GM21381 (cell line): ENCODE results near the gene SCN9A.
"Not testable (repeated sequence)": the region's sequence is repeated elsewhere in the genome, so short reads cannot be mapped to it uniquely, and the experiment has no call there.

Experiments
- ATAC-seq: cut with Tn5 transposase; IDR thresholded peaks from one replicate; pipeline ENCODE4 v1.9.1; 2021; ENCODE audit warnings: mild to moderate bottlenecking, moderate library complexity; ENCODE audit not compliant: unreplicated experiment

Gene SCN9A

GRCh38 chr2:166375195-166375735 lies 479 bp downstream of the SCN9A start:
- peak; percentile 42 for ATAC-seq

DNA sequence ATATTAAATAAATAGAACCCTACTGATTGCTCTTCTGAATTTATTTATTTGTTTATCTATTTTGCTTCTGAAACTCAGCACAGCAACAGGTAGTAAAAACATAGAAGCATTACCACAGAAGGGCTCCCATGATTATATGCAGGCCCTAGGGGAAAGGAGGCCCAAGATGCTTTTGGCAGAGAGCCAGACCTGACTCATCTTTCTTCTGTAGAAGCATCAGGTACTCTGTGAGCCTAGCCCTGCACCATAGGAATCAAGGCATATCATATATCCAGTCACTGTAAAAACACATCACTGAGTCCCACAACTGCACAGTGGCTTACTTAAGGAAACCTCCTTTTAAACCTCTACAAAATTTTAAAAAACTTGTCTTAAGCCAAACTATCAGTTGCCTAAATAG lies 1.8 kb downstream of the SCN9A start:
- no peak for ATAC-seq

DNA sequence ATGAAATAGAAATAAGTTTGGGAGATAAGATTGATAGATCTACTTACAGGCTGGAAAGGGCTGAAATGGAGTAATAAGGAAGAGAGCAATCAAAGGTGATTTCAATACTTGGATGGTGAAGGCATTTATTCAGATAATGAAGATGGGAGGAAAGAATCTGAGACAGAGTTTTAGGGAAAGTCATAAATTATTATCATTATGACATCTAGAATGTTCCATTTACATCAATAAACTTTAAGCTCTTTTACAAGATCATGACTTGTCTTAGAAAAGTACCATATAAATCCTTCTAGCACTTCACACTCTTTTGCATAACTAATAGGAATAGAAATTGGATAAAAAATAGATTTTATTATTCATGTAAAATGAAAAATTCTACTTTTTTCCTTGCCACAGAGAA lies 2.2 kb downstream of the SCN9A start:
- no peak for ATAC-seq

GRCh38 chr2:166373105-166373504 lies 2.6 kb downstream of the SCN9A start:
- ATAC-seq, result no peak

- no peak for ATAC-seq
Measured at GRCh38 chr2:166372046-166372445, 3.7 kb downstream of the SCN9A start.

GRCh38 chr2:166365803-166366420 lies 9.8 kb downstream of the SCN9A start:
- no peak for ATAC-seq

GRCh38 chr2:166365239-166365638 lies 10.5 kb downstream of the SCN9A start:
- ATAC-seq, result no peak

DNA sequence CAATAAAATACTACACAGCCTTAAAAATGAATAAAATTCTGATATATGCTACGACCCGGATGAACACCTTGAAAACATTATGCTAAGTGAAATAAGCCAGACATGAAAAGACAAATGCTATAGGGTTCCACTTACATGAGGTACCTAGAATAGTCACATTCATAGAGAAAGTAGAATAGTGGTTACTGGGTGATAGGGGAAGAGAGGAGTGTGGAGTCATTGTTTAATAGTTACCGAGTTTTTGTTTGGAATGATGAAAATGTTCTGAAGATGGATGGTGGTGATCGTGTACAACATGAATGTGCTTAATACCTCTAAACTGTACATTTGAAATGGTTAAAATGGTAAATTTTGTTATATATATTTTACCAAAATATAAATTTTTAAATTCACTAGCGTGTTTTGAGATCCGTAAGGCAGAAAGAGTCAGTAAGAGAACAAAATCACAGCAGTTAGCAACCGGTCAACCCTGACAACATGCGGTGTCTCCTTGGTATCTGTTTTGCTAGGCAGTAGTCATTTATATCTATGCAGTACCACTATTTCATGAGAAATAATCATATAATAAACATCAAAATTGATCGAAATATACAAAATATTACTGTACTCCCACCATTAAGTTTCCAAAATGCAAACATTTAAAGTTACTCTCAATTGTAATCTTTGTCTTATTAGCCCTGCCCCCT lies 11.1 kb downstream of the SCN9A start:
- ATAC-seq, result no peak

- ATAC-seq, result no peak
Measured at GRCh38 chr2:166361351-166362153, 14.2 kb downstream of the SCN9A start.

GRCh38 chr2:166360906-166361305 lies 14.8 kb downstream of the SCN9A start:
- ATAC-seq, result no peak

DNA sequence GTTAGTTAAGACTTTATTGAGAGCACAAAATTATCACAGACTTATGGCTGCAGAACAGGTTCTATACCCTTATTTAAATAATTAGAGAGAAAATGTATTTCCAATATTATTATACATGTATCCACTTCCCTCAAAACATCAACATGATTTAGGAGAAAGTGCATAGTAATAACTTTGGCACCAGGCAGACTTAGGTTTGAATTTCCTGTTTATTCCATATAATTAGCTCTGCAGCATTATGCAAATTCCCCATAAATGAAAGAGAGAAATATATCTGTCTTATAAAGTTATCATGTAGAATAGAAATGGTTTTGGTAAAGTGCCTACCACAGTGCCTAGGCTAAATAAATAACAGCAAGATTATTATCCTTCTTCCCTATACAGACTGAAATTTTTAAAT lies 15.3 kb downstream of the SCN9A start:
- no peak for ATAC-seq

DNA sequence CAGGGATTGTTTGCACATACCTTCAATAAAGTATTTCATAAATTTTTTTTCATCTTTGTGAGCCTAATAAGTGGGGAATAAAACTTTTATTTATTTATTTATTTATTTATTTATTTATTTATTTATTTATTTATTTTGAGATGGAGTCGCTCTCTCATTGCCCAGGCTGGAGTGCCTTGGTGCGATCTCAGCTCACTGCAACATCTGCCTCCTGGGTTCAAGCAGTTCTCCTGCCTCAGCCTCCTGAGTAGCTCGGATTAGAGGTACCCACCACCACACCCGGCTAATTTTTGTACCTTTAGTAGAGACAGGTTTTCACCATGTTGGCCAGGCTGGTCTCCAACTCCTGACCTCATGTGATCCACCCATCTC lies 17.8 kb downstream of the SCN9A start:
- ATAC-seq, result not testable (repeated sequence)

GRCh38 chr2:166357068-166357949 lies 18.4 kb downstream of the SCN9A start:
- no peak for ATAC-seq

DNA sequence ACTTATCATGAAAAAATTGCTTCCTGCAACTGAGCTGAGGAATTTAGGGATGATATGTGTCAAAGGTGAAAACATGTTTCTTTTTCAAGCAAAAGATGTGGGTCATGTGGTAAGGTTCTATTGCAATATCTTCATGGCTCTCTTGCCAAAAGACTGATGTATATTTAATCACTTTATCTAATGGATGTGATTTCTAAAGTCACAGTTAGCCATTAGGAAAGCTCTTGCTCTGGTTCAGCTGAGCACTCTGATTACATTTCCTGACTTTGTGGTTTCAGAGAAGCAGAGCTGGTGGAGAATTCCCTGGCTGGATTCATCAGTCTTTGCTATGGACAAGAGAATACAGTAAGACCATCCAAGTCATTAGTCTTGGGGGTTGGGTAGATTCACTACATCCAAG lies 24.4 kb downstream of the SCN9A start:
- no peak for ATAC-seq

GRCh38 chr2:166350525-166350924 lies 25.2 kb downstream of the SCN9A start:
- ATAC-seq, result no peak

DNA sequence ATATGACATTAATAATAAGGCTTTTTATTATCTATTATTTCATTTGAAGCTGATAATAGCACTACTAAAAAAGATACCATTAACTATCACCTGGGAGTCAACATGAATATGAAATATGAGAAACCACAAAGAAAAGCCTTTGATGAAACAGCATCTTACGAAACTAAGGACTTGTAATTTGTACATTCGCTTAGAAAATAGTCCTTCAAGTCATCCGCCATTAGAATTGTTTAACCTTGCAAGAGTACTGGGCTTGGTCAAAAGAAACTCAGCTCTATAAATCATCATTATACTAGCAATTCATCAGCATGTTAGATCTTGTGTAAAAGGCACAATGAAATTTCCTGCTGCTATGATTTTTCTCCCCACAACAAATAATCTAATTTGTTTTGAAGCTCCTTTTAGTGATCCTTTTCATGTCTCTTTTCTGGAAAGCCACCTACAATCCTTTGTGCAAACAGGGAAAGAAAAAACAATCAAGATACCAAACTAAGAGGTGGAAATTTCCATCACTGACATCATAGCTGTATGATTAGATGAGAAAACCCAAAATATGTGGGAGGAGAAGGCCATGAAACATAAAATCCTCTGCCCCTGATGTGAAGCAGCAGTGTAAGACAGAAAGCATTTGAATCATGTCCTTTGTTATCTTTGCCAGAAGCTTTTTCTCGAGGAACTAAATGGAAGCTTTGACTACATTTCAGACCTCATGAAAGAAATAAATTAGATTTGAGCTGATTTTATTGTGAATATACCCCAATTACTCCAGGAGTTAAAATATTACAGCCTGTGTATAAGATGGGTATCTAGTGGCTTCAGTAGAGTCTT lies 31.2 kb downstream of the SCN9A start:
- no peak for ATAC-seq

DNA sequence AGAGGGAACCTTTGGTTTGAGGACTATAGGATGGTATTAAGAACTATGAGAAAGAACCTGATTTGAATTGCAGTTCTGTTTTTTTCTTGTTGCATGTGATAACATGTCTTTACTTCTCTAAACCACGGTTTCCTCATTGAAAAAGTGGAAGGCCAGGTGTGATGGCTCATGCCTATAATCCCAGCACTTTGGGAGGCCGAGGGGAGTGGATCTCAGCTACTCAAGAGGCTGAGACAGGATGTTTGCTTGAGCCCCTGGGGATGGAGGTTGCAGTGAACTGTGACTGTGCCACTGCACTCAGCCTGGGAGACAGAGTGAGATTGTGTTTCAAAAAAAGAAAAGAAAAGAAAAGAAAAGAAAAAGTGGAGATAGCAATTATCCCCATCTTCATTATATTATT lies 32.3 kb downstream of the SCN9A start:
- no peak for ATAC-seq

DNA sequence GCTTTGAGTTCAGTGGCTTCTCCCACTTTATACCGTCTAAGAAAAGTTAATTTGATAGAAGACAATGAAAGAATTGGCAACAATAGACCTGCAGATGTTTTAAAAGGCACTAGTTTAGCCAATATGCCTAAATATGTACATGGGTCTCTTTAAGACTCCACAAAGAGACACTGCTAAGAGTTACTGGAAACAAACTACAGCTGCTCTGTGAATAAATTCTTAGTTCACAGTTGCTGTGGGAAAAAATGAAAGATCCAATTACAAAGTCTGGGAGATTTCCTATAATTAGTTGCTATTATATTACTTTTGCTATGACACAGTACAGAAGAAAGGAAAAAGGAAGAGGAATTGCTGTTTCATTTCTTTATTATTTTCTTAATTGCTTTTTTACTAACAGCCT lies 34.3 kb downstream of the SCN9A start:
- ATAC-seq, result no peak

GRCh38 chr2:166338831-166339339 lies 36.9 kb downstream of the SCN9A start:
- no peak for ATAC-seq

- no peak for ATAC-seq
Measured at GRCh38 chr2:166337932-166338331, 37.8 kb downstream of the SCN9A start.
